HL-60 (cell line): ENCODE results near the gene C10orf105.

ENCODE experiments used
- DNase-seq, 2 experiments: peaks; one replicate each; pipeline ENCODE4 v3.0.0-alpha.2; 2010 to 2020; ENCODE audit warnings: low read depth in 1 of 2, low spot score in 1 of 2
- H3K27ac ChIP-seq: fragments of 250-450 bp; sonication (Bioruptor Pico); replicated peaks from 2 replicates; pipeline ENCODE4 v1.5.1; 2020; ENCODE audit warnings: mild to moderate bottlenecking, moderate library complexity
- H3K27me3 ChIP-seq: fragments of 250-450 bp; sonication (Bioruptor Pico); 2 replicates; pipeline ENCODE4 v1.5.1; 2021; ENCODE audit warnings: mild to moderate bottlenecking, moderate library complexity; ENCODE audit not compliant: insufficient read depth, poor library complexity, severe bottlenecking
- H3K4me3 ChIP-seq: replicated peaks from 2 replicates; pipeline ENCODE4 v1.5.1; 2011; ENCODE audit warnings: mild to moderate bottlenecking, control low read depth, low read length; ENCODE audit not compliant: insufficient read depth
- GABPA ChIP-seq: IDR thresholded peaks from 2 replicates; pipeline ENCODE4 v1.6.1; 2012; ENCODE audit warnings: low read depth
- POLR2AphosphoS5 ChIP-seq: IDR thresholded peaks from 2 replicates; pipeline ENCODE4 v1.6.1; 2012; ENCODE audit warnings: low read depth
- SPI1 ChIP-seq: IDR thresholded peaks from 2 replicates; pipeline ENCODE4 v1.6.1; 2012; ENCODE audit warnings: low read depth, mild to moderate bottlenecking, borderline replicate concordance
- TF ChIP-seq, protein P1 (sequence below): IDR thresholded peaks from 2 replicates; pipeline ENCODE4 v1.6.1; 2012; ENCODE audit warnings: low read depth; ENCODE audit not compliant: insufficient replicate concordance
- TF ChIP-seq, protein P2 (sequence below): IDR thresholded peaks from one replicate; pipeline ENCODE4 v1.5.1; 2011; ENCODE audit warnings: low read length, control low read depth, inconsistent platforms; ENCODE audit not compliant: insufficient read depth

C10orf105 gene

DNA sequence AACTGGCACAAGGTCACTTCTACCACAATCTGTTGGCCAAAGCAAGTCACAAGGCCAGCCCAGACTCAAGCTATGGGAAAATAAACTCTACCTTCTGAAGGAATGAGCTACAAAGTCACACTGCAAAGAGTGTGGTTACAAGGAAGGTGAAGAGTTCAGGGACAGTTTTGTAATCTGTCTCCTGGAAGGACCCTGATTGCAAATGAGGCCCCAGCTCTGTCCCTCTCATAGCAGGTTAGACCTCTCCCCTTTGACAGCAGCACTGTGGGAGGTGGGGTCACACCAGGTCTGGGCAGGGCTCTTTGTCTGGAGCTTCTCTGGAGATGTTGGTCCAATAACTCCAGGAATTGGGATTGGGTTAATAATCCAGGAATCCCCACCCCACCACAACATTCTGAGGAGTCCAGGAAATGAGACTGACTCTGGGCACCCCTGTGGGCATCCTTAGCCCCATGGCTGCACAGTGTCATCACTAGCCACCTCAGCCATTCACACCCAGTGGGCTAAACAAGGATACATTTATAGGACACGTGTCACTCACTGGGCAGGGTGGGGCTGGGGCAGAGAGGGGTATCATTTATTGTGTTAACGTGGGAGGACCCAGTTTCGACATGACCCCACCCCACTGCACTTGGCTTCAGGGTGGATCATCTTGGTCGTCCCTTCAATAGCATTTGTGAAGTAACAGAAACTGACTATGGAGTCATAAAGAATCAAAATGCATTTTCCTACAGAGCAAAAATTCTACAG is 23.7 kb upstream of the C10orf105 start:
- DNase-seq = peak in 1 of 2 experiments; percentile 60

DNA sequence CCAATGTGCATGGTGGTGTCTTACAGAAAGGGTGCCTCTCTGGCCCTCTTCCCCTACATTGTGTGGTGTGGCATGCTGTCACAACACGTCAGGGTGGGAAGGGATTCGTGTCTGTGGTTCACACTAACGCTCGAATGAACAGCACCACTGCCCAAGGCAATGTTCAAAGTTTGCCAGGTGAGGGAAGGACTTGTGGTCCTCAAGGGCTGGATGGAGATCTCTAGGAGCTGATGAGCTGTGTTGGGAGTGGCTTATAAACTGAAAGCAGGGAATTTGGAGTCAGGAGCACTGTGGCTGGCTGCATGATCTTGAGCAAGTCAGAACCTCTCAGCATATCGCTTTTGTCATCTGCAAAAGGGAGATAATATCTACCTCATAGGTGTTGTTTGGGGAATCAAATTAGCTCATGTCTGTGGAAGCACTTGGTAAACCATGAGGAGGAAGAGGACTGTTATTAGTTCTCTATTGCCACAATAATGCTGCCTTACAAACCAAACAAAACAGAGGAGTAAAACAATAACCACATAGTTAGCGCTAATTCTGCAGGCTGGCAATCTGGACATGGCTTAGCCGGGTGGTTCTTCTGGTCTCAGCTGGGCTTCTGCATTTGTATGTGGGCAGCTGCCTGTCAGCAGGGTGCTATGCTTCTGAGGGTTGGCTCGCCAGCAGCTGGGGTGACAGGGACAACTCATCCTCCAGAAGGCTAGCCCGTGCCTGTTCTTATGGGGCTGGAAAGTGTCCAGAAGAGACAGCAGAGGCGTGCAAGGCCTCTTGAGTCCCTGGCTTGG is 22.9 kb upstream of the C10orf105 start:
- TF ChIP-seq, protein P1, sequence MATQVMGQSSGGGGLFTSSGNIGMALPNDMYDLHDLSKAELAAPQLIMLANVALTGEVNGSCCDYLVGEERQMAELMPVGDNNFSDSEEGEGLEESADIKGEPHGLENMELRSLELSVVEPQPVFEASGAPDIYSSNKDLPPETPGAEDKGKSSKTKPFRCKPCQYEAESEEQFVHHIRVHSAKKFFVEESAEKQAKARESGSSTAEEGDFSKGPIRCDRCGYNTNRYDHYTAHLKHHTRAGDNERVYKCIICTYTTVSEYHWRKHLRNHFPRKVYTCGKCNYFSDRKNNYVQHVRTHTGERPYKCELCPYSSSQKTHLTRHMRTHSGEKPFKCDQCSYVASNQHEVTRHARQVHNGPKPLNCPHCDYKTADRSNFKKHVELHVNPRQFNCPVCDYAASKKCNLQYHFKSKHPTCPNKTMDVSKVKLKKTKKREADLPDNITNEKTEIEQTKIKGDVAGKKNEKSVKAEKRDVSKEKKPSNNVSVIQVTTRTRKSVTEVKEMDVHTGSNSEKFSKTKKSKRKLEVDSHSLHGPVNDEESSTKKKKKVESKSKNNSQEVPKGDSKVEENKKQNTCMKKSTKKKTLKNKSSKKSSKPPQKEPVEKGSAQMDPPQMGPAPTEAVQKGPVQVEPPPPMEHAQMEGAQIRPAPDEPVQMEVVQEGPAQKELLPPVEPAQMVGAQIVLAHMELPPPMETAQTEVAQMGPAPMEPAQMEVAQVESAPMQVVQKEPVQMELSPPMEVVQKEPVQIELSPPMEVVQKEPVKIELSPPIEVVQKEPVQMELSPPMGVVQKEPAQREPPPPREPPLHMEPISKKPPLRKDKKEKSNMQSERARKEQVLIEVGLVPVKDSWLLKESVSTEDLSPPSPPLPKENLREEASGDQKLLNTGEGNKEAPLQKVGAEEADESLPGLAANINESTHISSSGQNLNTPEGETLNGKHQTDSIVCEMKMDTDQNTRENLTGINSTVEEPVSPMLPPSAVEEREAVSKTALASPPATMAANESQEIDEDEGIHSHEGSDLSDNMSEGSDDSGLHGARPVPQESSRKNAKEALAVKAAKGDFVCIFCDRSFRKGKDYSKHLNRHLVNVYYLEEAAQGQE = no peak
- peak; percentile 35; the same call in 1 of the 2 replicates for TF ChIP-seq POLR2AphosphoS5
- TF ChIP-seq, protein P2, sequence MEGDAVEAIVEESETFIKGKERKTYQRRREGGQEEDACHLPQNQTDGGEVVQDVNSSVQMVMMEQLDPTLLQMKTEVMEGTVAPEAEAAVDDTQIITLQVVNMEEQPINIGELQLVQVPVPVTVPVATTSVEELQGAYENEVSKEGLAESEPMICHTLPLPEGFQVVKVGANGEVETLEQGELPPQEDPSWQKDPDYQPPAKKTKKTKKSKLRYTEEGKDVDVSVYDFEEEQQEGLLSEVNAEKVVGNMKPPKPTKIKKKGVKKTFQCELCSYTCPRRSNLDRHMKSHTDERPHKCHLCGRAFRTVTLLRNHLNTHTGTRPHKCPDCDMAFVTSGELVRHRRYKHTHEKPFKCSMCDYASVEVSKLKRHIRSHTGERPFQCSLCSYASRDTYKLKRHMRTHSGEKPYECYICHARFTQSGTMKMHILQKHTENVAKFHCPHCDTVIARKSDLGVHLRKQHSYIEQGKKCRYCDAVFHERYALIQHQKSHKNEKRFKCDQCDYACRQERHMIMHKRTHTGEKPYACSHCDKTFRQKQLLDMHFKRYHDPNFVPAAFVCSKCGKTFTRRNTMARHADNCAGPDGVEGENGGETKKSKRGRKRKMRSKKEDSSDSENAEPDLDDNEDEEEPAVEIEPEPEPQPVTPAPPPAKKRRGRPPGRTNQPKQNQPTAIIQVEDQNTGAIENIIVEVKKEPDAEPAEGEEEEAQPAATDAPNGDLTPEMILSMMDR = no peak
- Histone ChIP-seq H3K4me3 (no peak overlapping the region), H3K27me3 (no peaks in the 10 kb centered on the region), H3K27ac (peak overlapping the region; percentile 35)
- DNase-seq = peak in 1 of 2 experiments; percentile 61

More for the DNA sequence above, 23.7 kb upstream of the C10orf105 start:
- TF ChIP-seq SPI1 (no peak), POLR2AphosphoS5 (no peak), GABPA (no peak)
- TF ChIP-seq, protein P1 = no peak
- TF ChIP-seq, protein P2 = no peak
- Histone ChIP-seq H3K27me3 (no peaks in the 10 kb centered on the region), H3K27ac (peak overlapping the region; percentile 35), H3K4me3 (no peak overlapping the region)

DNA sequence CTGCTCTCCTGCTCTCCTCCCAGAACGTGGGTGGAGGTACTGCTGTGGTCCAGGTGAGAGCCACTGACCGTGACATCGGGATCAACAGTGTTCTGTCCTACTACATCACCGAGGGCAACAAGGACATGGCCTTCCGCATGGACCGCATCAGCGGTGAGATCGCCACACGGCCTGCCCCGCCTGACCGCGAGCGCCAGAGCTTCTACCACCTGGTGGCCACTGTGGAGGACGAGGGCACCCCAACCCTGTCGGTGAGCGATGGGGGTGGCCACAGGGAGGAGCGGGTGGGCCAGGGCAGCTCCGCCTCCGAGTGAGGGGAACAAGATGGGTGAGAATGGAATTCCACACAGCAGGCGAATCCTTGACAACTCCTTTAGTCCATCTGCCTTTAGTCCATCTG is 22.1 kb upstream of the C10orf105 start:
- TF ChIP-seq, protein P2 = no peak
- TF ChIP-seq POLR2AphosphoS5 = no peak
- TF ChIP-seq, protein P1 = no peak
- no peak for TF ChIP-seq SPI1
- TF ChIP-seq GABPA = no peak
- Histone ChIP-seq H3K27me3 (no peaks in the 10 kb centered on the region), H3K4me3 (no peak overlapping the region), H3K27ac (no peak overlapping the region)
- DNase-seq = no peak
